CD4-positive, alpha-beta T cell treated with Interleukin-6 for 4 hours (primary cell): ENCODE results near the gene PRR30.

Experiments used
- DNase-seq: peaks from one replicate; pipeline ENCODE4 v3.0.0-alpha.2; 2020; ENCODE audit warnings: mixed read lengths

Gene PRR30

GRCh38 chr2:27152796-27153464 lies 13.7 kb upstream of the PRR30 start:
- no peak for DNase-seq

DNA sequence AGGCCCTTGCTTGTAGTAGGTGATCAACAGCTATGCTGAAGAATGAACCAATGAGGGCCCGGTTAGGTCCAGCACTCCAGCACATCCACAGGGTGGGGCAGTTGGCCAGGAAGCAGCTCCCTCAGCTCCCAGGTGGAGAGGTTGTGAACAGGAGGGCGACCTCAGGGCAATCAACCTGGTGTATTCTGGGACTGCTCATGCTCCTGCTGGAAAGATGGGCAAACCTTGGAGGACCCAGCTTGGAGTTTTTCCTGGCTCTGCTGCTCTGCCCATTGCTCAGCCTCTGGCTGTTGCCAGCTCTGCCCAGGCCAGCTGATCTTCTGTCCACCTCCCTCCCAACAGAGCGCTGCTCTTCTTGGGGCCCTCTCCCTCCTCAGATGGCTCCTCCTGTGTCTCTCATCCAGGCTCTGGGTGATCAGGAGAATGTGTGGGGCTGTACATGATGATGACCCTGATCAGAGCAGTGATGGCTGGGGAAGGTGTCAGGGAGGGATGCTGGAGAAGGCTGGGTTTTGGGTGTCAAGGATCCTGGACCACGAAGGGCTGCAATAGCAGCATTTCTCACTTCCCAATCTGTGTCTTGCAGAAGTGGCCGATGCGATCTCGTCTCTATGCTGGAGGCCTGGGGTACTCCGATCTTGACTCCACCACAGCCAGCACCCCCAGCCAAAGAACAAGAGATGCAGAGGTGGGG lies 13.0 kb upstream of the PRR30 start:
- no peak for DNase-seq

GRCh38 chr2:27150639-27151230 lies 11.5 kb upstream of the PRR30 start:
- no peak for DNase-seq

- no peak for DNase-seq
These were observed 10.6 kb upstream of the PRR30 start for GRCh38 chr2:27149570-27150405.

- no peak for DNase-seq
These were observed 9.7 kb upstream of the PRR30 start, which contains the start of gene TCF23 for GRCh38 chr2:27148801-27149439. Gene TCF23, plus strand, starts transcription at chr2:27149004. Its CDS starts 130 bp downstream, at chr2:27149134.

DNA sequence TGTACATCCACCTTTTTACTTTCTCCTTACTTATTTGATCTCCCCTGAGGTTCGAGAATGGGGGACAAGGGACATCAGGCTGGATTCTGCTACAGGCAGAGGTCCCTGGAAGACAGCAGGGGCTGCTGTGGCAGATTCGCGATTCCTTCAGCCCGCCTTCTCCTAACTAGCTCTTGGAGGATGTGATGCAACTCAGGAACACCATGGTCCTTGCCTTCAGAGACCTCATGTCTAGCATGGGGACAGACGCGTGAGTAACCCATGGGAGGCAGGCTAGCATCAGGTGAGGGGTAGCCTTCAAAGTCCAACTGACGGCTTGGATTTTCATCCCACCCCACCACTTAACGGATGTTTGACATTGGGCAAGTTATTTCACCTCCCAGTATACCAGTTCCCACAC lies 8.7 kb upstream of the PRR30 start:
- DNase-seq: no peak

DNA sequence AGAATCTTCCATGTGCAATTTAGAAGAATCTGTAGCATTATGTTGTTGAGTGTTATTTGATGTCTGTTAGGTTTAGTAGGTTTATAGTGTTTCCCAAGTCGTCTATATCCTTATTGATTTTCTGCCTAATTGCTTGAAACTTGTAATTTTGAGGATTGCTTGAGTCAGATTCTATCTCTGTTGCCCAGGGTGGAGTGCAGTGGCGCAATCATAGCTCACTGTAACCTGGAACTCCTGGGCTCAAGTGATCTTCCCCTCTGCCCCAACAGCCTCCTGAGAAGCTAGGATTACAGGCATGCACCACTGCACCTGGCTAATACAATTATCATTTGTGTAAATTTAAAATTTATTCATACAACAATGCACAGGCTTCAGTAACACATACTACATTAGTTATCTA lies 6.5 kb upstream of the PRR30 start:
- DNase-seq: no peak

- no peak for DNase-seq
These were observed 4.1 kb upstream of the PRR30 start for GRCh38 chr2:27143285-27143684.

- no peak for DNase-seq
These were observed 1.1 kb downstream of the PRR30 start for GRCh38 chr2:27138111-27138510.

DNA sequence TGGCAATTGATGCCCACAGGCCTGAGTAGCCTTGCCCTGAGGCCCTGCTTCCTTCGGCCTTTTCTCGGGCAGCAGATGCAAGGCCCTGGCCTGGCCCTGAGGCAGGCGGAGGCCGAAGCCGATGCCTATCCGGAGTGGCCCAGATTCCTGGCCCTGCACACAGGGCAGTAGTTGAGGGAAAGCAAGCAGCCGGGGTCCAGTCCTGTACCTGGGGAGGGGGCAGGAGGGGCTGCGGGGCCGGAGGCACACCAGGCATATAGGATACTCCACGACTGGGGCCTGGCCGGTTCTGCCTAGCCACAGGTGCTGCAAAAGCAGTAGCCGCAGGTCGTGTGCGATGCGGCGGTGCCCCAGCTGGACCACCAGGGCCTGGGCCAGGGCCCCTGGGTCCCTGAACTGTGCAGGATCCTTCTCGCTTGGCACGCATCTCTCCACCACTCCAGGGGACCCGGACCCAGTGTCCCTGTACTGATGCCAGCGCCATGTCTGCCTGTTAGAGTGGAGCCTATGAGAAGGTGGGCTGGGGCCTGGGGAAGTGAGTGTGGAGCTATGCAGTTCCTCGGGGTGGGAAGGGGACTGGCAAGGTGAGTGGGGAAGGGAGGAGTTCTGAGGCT lies 1.8 kb downstream of the PRR30 start:
- DNase-seq: no peak

GRCh38 chr2:27136751-27137150 lies 2.5 kb downstream of the PRR30 start:
- no peak for DNase-seq

GRCh38 chr2:27135478-27135955 lies 3.7 kb downstream of the PRR30 start:
- no peak for DNase-seq

DNA sequence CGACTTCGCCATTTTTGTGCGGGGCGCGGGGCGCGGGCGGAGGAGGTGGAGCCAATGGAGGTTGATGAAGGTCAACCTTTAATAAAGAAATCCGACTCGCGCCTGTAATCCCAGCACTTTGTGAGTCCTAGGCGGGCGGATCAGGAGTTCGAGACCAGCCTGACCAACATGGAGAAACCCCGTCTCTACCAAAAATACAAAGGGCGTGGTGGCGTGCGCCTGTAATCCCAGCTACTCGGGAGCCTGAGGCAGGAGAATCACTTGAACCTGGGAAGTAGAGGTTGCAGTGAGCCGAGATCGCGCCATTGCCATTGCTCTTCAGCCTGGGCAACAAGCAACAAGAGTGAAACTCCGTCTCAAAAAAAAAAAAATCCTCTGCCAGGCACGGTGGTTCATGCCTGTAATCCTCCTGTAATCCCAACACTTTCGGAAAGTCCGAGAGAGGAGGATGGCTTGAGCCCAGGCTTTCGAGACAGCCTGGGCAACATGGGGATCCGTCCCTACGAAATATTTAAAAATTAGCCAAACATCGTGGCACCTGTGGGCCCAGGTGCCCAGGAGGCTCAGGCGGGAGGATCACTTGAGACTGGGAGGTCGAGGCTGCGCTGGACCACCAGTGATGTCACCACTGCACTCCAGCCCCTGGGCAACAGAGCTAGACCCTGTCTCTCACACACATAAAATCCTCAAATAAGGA lies 4.3 kb downstream of the PRR30 start:
- no peak for DNase-seq

GRCh38 chr2:27133905-27134780 lies 5.1 kb downstream of the PRR30 start, which contains the start of gene PREB:
Gene PREB, minus strand, starts transcription at chr2:27134636. Its CDS starts 215 bp downstream, at chr2:27134421.
- peak; percentile 99 for DNase-seq

DNA sequence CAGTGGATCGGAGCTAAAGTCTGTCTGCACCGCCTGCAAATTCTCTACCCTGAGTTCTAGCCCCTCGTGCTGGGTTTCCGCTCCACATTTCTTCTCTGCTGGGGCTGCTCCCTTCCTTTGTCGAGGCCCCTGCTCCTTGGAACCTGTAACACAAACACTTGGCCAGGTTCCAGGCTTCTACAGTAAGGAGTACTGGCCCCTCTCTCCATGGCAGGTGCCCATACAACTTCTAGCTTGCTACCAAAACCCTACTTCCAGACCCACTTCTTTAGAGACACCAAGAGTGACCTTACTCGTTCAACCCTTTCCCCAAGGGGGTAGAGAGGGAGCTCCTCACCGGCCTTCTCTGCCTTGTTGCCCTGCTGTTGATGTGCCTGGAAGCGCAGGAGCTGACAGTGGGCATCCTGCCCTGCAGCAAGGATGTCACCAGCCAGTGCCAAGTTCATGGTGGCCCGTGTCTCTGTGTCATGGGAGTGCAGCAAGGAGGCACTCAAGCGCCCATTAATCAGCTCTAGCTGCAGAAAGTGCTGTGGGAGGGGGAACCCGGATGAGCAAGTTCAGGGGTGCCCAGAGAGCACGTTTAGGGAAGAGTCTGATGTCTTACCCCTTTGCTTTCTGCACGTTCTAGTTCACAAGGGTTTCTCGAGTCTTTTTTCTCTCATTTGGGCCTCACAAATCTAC lies 5.9 kb downstream of the PRR30 start:
- peak; percentile 23 for DNase-seq

DNA sequence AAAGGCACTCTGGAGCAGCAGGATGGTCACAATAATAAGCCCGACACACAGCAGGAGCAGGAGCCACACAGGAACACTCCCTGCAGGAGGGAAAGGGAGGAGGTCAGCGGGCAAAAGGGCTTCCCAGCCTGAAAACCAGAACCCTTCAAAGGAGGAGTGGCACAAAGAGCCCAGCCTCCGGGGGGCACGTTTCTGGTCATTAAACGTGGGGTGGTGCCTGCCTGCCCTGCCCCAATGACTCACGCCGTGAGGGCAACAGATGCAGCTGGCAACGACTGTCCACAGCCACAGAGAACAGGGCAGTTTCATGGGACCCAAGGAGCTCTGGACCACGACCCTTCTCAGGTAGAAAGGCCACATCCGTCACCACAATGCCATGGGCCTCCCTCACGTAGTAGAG lies 7.8 kb downstream of the PRR30 start:
- no peak for DNase-seq

- no peak for DNase-seq
These were observed 8.8 kb downstream of the PRR30 start for GRCh38 chr2:27130396-27130795.

DNA sequence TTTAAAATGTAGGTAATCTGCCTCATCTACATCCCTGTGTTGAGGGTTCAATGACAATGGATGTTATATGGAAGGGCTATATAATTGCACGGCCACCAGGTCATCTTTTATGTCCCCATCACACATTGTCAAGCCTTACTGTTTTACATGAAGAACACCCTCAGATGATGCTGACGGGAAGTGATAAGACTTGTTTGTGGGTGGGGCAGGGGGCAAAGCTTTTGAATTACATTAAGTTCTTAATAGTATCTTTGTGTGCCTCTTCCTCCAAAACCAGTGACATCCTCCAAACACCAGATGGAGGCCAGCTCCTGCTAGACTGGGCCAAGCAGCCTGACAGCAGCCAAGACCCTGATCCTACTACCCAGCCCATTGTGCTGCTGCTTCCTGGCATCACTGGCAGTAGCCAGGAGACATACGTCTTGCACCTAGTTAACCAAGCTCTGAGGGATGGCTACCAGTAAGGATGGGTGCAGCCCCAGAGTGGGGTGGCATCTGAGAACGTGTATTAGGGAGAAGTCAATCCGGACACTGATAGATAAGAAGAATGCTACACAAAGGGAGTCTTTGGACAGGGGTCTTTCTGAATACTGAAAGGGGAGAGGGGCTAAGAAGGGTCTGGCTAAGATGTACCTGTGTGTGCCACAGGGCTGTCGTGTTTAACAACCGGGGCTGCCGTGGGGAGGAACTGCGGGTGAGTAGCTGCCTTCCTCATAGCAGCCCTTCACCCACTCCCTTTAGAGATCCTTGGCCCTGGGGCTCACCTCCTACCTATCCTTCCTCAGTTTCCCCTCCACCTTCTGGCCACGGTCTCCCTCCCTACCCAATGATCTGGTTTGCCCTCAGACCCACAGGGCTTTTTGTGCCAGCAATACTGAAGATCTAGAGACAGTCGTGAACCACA lies 10.3 kb downstream of the PRR30 start:
- no peak for DNase-seq
